ENCODE data around the gene ISL2.

ISL2 gene

DNA sequence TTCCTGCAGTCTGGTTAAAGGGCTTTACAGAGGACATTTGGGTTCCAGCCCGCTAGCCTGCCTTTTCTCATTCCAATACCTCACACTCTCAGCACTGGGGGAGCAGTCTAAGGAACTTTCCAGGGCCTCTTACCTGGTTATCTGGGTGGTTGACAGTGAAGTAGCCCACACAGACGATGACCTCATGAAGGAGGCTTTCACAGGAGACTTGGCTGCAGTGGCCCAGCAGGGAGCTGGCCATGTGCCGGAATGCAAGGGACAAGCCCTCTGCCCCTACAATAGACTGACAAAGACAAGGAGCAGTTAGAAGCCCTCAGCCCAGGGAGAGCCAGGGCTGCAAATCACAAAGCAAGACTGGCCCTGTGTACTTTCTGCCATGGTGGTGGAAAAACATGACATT, 39.5 kb downstream of the ISL2 start:
- DNase-seq (ENCODE audit: low read depth, low spot score): no peak
- no peaks in the 10 kb centered on the region for H3K9me3 ChIP-seq (ENCODE audit: low read depth, low read length)
- no peak overlapping the region for H3K9ac ChIP-seq (ENCODE audit: insufficient read length)
- no peak overlapping the region for H3K4me3 ChIP-seq
- H3K36me3 ChIP-seq (ENCODE audit: insufficient read depth, low read length): no peaks in the 10 kb centered on the region
- no peak overlapping the region for H3K27ac ChIP-seq
- TF ChIP-seq POLR2AphosphoS5 (IDR thresholded peaks at IDR 0.05; ENCODE audit: borderline replicate concordance, low read depth, low read length) (no peak), FOXP2 (optimal IDR thresholded peaks at IDR 0.05; ENCODE audit: control extremely low read depth, extremely low read length, insufficient read depth) (no peak), EZH2 (IDR thresholded peaks at IDR 0.05) (no peak)

- no peak for DNase-seq (ENCODE audit: low read depth, low spot score)
- Histone ChIP-seq H3K4me3 (no peak overlapping the region), H3K36me3 (ENCODE audit: insufficient read depth, low read length) (no peaks in the 10 kb centered on the region), H3K27ac (no peak overlapping the region), H3K9me3 (ENCODE audit: low read depth, low read length) (no peaks in the 10 kb centered on the region), H3K9ac (ENCODE audit: insufficient read length) (no peak overlapping the region)
- TF ChIP-seq EZH2 (IDR thresholded peaks at IDR 0.05) (no peak), FOXP2 (optimal IDR thresholded peaks at IDR 0.05; ENCODE audit: control extremely low read depth, extremely low read length, insufficient read depth) (no peak), POLR2AphosphoS5 (IDR thresholded peaks at IDR 0.05; ENCODE audit: borderline replicate concordance, low read depth, low read length) (no peak)
Observed at GRCh38 chr15:76376816-76377215, 40.2 kb downstream of the ISL2 start.

GRCh38 chr15:76377217-76377616, 40.6 kb downstream of the ISL2 start:
- H3K36me3 ChIP-seq (ENCODE audit: insufficient read depth, low read length): no peaks in the 10 kb centered on the region
- no peak overlapping the region for H3K27ac ChIP-seq
- H3K4me3 ChIP-seq: no peak overlapping the region
- no peak for DNase-seq (ENCODE audit: low read depth, low spot score)
- no peak overlapping the region for H3K9ac ChIP-seq (ENCODE audit: insufficient read length)
- TF ChIP-seq FOXP2 (optimal IDR thresholded peaks at IDR 0.05; ENCODE audit: control extremely low read depth, extremely low read length, insufficient read depth) (no peak), POLR2AphosphoS5 (IDR thresholded peaks at IDR 0.05; ENCODE audit: borderline replicate concordance, low read depth, low read length) (no peak), EZH2 (IDR thresholded peaks at IDR 0.05) (no peak)
- H3K9me3 ChIP-seq (ENCODE audit: low read depth, low read length): no peaks in the 10 kb centered on the region

- Histone ChIP-seq H3K27ac (no peak overlapping the region), H3K9ac (ENCODE audit: insufficient read length) (no peak overlapping the region), H3K9me3 (ENCODE audit: low read depth, low read length) (no peaks in the 10 kb centered on the region), H3K36me3 (ENCODE audit: insufficient read depth, low read length) (no peaks in the 10 kb centered on the region), H3K4me3 (no peak overlapping the region)
- TF ChIP-seq EZH2 (IDR thresholded peaks at IDR 0.05) (no peak), POLR2AphosphoS5 (IDR thresholded peaks at IDR 0.05; ENCODE audit: borderline replicate concordance, low read depth, low read length) (no peak), FOXP2 (optimal IDR thresholded peaks at IDR 0.05; ENCODE audit: control extremely low read depth, extremely low read length, insufficient read depth) (no peak)
- no peak for DNase-seq (ENCODE audit: low read depth, low spot score)
Observed at GRCh38 chr15:76377751-76378150, 41.2 kb downstream of the ISL2 start.

DNA sequence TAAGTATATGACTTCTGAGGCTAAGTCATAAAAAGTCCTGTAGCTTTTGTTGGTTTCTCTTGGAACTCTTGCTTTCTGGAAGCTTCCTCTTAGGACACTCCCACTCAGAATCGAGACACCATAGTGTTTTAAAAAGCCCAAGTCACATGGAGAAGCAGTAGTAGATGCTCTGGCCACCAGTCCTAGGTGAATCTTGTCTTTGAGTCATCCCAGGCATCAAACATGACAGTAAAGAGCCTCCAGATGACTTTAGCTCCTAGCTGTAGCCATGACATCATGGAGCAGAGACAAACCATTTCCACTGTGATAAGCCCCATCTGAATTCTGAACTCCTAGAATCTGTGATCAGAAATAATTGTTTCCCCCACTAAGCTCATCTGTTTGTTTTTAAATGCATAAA, 42.1 kb downstream of the ISL2 start:
- TF ChIP-seq EZH2 (IDR thresholded peaks at IDR 0.05) (no peak), POLR2AphosphoS5 (IDR thresholded peaks at IDR 0.05; ENCODE audit: borderline replicate concordance, low read depth, low read length) (no peak), FOXP2 (optimal IDR thresholded peaks at IDR 0.05; ENCODE audit: control extremely low read depth, extremely low read length, insufficient read depth) (no peak)
- Histone ChIP-seq H3K9ac (ENCODE audit: insufficient read length) (no peak overlapping the region), H3K27ac (no peak overlapping the region), H3K4me3 (no peak overlapping the region), H3K9me3 (ENCODE audit: low read depth, low read length) (no peaks in the 10 kb centered on the region), H3K36me3 (ENCODE audit: insufficient read depth, low read length) (no peaks in the 10 kb centered on the region)
- no peak for DNase-seq (ENCODE audit: low read depth, low spot score)

- TF ChIP-seq EZH2 (IDR thresholded peaks at IDR 0.05) (no peak), FOXP2 (optimal IDR thresholded peaks at IDR 0.05; ENCODE audit: control extremely low read depth, extremely low read length, insufficient read depth) (no peak), POLR2AphosphoS5 (IDR thresholded peaks at IDR 0.05; ENCODE audit: borderline replicate concordance, low read depth, low read length) (no peak)
- H3K27ac ChIP-seq: no peak overlapping the region
- H3K4me3 ChIP-seq: no peak overlapping the region
- no peaks in the 10 kb centered on the region for H3K36me3 ChIP-seq (ENCODE audit: insufficient read depth, low read length)
- no peaks in the 10 kb centered on the region for H3K9me3 ChIP-seq (ENCODE audit: low read depth, low read length)
- DNase-seq (ENCODE audit: low read depth, low spot score): no peak
- no peak overlapping the region for H3K9ac ChIP-seq (ENCODE audit: insufficient read length)
Observed at GRCh38 chr15:76380249-76380648, 43.7 kb downstream of the ISL2 start.

GRCh38 chr15:76381366-76381765, 44.8 kb downstream of the ISL2 start:
- Histone ChIP-seq H3K27ac (no peak overlapping the region), H3K4me3 (no peak overlapping the region), H3K9ac (ENCODE audit: insufficient read length) (no peak overlapping the region), H3K9me3 (ENCODE audit: low read depth, low read length) (no peaks in the 10 kb centered on the region), H3K36me3 (ENCODE audit: insufficient read depth, low read length) (no peaks in the 10 kb centered on the region)
- DNase-seq (ENCODE audit: low read depth, low spot score): no peak
- no peak for TF ChIP-seq FOXP2 (optimal IDR thresholded peaks at IDR 0.05; ENCODE audit: control extremely low read depth, extremely low read length, insufficient read depth)
- no peak for TF ChIP-seq EZH2 (IDR thresholded peaks at IDR 0.05)
- TF ChIP-seq POLR2AphosphoS5 (IDR thresholded peaks at IDR 0.05; ENCODE audit: borderline replicate concordance, low read depth, low read length): no peak

DNA sequence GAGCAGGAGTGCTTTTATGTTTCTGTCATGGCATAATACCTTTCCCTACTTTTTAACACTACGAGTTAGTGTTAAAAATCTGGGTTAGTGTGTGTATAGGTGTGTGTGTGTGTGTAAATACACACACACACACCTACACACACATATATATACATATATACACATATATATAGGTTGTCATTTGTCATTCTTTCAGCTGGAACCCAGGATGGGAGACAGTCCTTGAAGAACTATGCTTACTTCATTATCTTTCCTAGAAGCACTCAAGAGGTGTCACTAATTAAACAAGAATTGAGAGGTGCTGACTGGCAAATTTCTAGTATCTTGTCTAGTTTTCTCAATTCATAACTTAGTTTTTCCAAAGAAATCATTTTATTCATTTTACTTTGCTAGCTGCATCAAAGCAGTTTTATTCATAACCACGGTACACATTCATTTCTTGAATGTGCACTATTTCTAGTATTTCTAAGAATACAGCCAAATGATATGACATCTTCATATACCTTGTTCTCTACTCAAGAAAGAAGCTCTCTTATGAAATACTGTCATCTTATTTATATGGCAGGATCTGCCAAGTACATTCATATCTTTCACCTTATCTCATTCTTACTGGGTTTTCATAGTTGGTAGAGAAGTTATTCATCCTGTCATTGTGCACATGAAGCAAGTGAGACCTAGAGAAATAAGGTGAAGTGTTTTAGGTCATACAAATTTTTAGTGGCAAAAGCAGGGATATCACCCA, 46.6 kb downstream of the ISL2 start:
- TF ChIP-seq FOXP2 (optimal IDR thresholded peaks at IDR 0.05; ENCODE audit: control extremely low read depth, extremely low read length, insufficient read depth): no peak
- no peak for TF ChIP-seq EZH2 (IDR thresholded peaks at IDR 0.05)
- no peak for TF ChIP-seq POLR2AphosphoS5 (IDR thresholded peaks at IDR 0.05; ENCODE audit: borderline replicate concordance, low read depth, low read length)
- no peaks in the 10 kb centered on the region for H3K9me3 ChIP-seq (ENCODE audit: low read depth, low read length)
- H3K27ac ChIP-seq: no peak overlapping the region
- DNase-seq (ENCODE audit: low read depth, low spot score): no peak
- no peaks in the 10 kb centered on the region for H3K36me3 ChIP-seq (ENCODE audit: insufficient read depth, low read length)
- H3K4me3 ChIP-seq: no peak overlapping the region
- H3K9ac ChIP-seq (ENCODE audit: insufficient read length): no peak overlapping the region

DNA sequence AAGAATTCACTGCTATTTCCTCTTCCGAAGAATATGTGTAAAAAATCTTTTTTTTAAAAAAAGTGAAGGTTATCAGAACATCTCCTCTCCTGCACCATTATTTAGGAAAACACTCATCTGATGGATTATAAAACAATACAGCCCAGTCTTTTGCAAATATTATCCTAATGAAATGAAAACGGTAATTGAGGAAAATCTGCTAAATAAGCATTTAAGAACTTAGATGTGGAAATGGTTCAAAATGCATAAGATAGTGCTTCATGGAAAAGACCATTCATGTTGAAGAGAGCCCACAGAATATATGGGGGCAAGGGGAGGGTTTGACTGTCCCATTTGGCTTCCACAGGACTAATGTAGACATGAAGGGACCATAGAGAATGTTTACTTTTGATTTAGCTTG, 47.8 kb downstream of the ISL2 start:
- no peak for DNase-seq (ENCODE audit: low read depth, low spot score)
- Histone ChIP-seq H3K4me3 (no peak overlapping the region), H3K9me3 (ENCODE audit: low read depth, low read length) (no peaks in the 10 kb centered on the region), H3K9ac (ENCODE audit: insufficient read length) (no peak overlapping the region), H3K36me3 (ENCODE audit: insufficient read depth, low read length) (no peaks in the 10 kb centered on the region), H3K27ac (no peak overlapping the region)
- TF ChIP-seq EZH2 (IDR thresholded peaks at IDR 0.05) (no peak), POLR2AphosphoS5 (IDR thresholded peaks at IDR 0.05; ENCODE audit: borderline replicate concordance, low read depth, low read length) (no peak), FOXP2 (optimal IDR thresholded peaks at IDR 0.05; ENCODE audit: control extremely low read depth, extremely low read length, insufficient read depth) (no peak)
